GM18520 (cell line): ENCODE results near the gene CFAP410.
"Not testable (repeated sequence)": the region's sequence is repeated elsewhere in the genome, so short reads cannot be mapped to it uniquely, and the experiment has no call there.

Experiments
- ATAC-seq: cut with Tn5 transposase; IDR thresholded peaks from one replicate; pipeline ENCODE4 v1.9.1; 2021; ENCODE audit not compliant: unreplicated experiment

Gene CFAP410

DNA sequence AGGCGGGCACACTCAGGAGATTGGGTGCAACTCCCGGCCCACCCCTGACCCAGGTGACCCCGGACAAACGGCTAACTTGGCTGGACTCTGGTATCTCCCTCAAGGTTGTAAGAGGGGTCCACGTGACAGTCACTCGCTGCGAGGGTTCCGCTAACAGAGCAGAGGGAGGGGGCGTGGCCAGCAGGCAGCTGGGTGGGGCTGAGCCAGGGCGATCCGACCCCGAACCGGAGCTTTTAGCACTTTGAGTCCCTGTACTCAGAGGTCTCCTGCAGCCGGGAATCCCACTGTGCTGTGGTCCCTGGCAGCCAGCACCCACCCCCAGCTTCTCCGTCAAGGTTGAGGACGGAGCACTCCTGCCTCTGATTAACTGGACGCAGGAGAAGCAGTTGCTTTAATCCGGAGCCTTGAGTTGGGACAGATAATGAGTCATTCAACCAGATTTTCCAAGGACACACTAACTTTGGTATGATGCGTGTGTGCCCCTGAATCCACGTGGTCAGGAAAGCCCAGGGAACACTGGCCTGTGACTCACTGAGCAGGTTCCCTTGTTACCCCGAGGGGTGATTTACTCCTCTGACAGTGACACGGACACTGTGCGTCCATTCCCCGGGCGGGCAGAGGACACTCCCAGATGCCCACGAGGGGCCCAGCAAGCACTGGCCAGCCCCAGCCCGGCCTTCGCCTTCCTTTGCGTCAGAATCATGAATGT lies 31.0 kb upstream of the CFAP410 start:
- ATAC-seq, result no peak

DNA sequence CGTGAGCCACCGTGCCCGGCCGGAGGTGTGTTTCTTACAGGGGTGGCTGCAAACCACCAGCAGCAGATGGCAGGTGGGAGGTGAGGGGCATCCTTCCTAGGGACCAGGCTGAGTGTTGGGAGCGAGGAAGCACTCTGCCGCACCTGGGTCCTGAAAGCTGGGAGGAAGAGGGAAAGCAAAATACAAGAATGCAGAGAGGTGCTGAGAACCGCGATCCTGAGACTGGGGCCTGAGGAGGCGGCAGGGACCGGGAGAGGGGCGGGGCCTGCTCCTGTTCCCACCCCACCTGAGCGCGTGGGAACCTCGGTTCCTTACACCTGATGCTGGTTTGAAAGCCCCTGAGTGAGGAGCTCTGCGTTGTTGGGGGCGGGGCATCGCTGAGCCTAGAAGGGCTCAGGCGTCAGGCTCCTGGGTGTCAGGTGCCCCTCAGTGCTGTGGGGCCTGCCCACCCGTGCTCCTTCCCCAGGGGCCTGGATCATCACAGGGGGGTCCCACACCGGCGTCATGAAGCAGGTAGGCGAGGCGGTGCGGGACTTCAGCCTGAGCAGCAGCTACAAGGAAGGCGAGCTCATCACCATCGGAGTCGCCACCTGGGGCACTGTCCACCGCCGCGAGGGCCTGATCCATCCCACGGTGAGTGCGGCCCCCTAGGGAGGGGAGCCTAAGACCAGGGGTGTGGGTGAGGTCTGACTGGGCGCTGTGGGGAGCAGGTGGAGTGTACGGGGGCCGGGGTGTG lies 29.7 kb upstream of the CFAP410 start:
- no peak for ATAC-seq

DNA sequence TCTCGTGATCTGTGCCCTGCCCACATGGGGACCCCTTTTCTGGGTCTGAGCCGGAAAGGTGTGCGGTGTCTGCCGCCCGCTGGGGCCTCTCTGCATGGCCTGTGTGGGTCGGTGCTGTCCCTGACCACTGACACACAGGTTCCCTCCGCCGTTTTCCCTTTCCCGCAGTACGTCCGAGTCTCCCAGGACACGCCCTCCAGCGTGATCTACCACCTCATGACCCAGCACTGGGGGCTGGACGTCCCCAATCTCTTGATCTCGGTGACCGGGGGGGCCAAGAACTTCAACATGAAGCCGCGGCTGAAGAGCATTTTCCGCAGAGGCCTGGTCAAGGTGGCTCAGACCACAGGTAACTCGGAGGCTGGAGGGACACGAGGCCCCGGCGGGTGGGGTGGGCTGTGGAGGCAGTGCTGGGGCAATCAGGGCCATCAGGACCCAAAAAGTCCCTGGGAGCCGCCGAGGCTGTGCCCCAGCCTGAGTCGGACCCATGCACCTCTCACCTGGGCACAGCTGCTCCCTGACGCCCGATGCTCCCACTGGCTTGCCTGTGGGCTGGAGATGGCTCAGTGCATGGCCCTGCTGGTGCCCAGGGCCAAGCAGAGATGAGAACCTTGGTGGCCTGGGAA lies 27.5 kb upstream of the CFAP410 start:
- ATAC-seq, result no peak

DNA sequence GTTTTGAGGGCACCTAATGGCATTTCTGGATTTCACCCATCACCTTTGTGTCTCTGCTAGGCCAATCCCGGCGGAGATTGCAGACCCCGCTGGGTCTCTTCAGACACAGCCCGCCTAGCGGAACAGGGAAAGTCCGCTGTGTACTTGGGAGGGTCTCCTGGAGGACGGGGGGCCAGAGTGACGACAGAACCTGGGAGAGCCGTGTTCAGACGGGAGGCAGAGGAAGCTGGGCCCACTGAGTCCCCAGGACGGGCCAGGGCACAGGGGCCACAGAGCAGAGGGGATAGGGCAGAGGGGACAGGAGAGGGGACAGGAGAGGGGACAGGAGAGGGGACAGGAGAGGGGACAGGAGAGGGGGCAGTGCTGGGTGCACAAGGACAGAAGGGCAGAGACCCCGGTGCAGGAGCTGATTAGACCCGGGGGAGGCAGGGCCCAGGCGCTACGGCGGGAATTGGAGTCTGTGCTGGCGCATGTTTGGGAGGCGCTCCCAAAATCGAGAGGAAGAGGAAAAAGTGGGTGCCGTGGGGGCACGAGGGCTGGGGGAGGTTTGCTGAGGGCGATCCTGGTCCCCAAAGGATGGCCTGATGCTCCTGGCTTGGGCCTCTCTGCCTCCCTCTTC lies 26.9 kb upstream of the CFAP410 start:
- no peak for ATAC-seq

DNA sequence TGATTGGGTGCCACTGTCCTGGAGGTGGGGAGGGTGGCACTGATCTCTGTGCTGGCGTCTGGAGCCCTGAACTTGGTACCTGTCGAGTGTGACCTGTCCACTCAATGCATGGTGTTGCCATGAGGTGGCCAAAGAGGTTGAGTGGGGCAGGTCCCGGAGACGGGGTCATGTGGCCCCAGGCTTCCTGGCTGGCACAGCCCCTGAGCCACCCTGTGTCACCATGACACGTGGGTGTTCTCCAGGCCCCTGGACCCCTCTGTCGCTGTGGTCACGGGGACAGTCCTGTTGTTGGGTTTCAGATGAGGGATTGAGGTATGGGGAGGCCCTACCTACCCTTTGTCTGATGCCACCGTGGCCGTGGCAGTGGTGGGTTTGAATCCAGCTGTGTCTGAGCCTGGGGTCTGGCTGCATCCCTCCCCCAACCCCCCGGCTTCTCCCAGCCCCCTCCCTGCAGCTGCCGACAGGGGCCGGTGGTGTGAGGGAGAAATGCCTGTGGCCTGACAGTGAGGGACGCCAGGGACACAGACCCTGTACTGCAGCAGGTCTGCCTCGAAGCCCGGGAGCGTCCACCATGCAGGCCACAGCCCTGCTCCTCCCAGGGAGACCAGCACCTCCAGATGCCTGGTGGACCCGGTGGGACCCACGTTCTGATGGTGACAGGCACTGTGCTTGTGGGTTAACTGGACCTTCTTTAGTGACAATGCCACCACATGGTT lies 26.2 kb upstream of the CFAP410 start:
- no peak for ATAC-seq

DNA sequence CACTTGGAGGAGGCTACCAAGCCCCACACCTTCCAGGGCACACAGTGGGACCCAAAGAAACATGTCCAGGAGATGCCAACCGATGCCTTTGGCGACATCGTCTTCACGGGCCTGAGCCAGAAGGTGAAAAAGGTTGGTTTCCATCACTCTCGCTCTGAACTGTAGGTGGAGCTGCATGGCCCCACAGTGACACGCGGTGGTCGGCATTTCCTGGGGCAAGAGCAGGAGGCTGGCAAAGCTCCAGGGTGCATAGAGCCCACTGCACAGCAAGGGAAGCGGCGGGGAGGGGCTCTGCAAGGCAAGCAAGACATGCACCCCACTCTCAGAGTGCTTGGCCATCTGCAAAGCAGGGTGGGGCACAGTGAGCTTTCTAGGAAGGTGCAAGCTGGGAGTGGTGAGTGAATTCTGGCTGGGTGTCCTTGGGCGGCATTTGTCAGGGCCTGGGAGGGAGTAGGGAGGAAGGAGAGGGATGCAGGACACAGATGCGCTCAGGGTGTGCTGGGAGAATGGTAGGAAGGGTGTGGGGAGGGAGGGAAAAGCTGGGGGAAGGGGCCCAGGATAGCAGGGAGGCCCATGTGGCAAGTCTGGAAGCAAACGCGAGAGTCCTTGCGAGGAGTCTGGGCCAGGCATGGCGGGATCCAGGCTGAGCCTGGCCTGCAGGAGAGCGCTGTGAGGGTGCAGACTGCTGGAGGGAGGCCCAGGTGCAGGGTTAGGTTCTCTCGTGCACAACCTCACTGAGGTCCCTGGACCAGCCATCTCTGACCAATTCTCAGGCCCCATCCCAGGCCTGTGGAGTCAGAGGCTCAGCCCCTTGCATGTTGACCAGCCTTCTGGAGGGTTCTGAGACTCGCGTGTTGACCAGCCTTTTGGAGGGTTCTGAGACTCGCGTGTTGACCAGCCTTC lies 25.2 kb upstream of the CFAP410 start:
- no peak for ATAC-seq

DNA sequence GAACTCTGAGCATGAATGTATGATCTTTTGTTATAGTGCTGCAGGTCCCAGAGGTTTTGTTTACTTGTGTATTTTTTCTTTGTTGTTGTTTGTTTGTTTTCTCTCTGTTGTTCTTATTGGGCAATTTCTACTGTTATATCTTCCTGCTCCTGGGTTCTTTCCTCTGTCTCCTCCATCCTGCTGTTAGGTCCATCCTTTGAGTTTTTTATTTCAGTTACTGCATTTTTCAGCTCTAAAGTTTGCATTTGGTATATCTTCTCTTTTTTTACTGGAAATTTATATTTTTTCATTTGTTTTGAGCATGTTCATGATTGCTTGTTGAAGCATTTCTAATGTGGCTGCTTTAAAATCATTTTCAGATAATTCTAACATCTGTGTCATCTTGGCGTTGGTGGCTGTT lies 24.1 kb upstream of the CFAP410 start:
- no peak for ATAC-seq

DNA sequence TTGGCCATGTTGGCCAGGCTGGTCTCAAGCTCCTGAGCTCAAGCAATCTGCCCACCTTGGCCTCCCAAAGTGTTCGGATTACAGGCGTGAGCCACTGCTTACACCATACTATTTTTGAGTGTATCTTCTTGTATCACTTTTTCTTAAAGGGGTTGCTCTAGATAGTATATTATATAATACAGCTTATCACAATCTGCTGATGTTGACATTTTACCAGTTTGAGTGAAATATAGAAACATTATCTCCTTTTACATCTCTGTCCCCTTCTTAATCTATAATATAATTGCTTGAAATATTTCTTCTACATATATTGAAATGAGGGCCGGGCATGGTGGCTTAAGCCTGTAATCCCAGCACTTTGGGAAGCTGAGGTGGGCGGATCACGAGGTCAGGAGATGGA lies 22.7 kb upstream of the CFAP410 start:
- ATAC-seq, result not testable (repeated sequence)

DNA sequence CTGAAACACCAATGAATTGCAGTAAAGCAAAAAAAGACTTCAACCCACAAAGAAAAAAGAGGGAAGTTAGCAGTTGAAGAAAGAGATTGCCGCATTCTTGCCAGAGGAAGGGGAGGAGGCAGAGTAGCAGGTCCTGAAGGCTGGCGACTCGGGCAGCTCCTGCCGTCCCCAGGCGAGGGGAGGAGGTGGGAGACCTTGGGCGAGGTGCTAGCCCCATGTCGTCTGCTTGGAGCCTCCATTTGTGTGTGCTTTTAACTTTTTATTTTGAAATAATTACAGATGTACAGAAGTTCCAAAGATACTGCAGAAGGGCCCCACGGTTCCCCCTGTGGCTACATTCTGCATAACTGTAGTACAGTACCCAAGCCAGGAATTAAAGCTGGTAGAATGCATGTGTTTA lies 21.0 kb upstream of the CFAP410 start:
- ATAC-seq, result no peak

DNA sequence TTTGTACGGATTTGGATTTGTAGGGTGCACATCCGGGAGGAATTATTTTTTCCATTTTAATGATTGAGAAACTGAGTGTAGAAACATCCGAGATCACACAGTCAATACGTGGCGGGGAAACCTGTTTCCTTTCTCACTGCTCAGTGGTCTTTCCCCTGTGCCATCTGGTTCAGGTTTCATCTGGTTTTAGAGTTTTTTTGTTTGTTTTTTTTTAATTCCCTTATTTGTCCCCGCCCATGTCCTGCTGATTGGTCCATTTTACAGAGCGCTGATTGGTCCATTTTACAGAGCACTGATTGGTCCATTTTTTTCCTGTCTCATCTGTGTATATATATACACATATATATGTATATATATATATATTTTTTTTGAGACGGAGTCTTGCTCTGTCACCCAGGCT lies 20.2 kb upstream of the CFAP410 start:
- ATAC-seq, result no peak

DNA sequence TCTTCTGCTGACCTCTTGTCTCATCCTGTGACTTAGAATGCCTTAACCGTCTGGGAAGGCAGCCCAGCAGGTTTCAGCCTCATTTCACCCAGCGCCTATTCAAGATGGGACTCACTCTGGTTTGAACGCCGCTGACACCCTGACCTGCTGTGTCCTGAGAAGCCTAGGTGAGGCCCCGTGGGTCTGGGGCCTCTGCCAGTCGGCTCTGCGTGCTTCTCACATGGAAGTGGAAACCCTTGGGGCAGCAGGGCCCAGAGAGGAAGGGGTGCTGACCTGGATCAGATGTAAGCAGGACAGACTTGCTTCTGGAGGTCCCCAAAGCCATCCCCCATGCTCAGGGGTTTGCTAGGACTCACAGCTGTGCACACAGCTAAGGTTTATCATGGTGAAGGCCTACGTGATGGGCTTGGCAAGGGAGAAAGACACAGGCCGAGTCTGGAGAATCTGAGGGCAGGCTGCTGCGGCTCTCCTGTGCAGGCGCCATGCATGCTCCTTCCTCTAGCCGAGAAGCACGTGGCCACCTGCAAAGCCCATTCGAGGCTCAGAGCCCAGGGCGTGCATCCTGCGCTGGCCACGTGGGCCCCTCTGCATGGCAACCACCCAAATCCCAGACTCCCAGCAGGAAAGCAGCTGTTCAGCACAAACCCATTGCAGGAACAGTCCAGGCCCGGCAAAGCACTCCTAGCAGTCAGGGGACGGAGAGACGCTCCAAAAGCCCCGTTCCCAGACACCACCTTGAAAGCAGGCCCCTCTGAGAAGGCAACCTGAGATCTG lies 18.1 kb upstream of the CFAP410 start:
- no peak for ATAC-seq

DNA sequence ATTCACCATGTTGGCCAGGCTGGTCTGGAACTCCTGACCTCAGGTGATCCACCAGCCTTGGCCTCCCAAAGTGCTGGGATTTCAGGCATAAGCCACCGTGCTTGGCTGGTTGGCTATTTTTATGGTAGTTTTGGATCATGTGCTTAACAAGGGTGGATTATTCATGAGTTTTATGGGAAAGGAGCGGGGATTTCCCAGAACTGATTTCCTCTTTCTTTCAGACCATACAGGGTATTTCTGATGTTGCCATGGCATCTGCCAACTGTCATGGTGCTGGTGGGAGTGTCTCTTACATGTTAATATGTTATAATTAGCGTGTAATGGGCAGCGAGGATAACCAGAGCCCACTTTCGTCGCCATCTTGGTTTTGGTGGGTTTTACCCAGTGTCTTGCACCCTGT lies 17.4 kb upstream of the CFAP410 start:
- no peak for ATAC-seq

DNA sequence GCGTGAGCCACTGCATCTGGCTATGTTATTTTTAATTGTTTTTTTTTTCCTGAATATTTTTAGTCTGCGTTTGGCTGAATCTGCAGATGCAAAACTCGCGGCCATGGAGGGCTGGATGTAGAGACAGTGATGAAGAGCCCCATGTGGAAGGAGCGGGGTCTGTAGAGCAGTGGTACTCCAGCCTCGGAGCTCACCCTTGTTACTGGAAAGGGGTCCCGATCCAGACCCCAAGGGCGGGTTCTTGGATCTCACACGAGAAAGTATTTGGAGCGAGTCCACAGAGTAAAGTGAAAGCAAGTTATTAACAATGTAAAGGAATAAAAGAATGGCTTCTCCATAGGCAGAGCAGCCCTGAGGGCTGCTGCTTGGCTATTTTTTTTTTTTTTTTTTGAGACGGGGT lies 17.0 kb upstream of the CFAP410 start:
- ATAC-seq, result no peak

DNA sequence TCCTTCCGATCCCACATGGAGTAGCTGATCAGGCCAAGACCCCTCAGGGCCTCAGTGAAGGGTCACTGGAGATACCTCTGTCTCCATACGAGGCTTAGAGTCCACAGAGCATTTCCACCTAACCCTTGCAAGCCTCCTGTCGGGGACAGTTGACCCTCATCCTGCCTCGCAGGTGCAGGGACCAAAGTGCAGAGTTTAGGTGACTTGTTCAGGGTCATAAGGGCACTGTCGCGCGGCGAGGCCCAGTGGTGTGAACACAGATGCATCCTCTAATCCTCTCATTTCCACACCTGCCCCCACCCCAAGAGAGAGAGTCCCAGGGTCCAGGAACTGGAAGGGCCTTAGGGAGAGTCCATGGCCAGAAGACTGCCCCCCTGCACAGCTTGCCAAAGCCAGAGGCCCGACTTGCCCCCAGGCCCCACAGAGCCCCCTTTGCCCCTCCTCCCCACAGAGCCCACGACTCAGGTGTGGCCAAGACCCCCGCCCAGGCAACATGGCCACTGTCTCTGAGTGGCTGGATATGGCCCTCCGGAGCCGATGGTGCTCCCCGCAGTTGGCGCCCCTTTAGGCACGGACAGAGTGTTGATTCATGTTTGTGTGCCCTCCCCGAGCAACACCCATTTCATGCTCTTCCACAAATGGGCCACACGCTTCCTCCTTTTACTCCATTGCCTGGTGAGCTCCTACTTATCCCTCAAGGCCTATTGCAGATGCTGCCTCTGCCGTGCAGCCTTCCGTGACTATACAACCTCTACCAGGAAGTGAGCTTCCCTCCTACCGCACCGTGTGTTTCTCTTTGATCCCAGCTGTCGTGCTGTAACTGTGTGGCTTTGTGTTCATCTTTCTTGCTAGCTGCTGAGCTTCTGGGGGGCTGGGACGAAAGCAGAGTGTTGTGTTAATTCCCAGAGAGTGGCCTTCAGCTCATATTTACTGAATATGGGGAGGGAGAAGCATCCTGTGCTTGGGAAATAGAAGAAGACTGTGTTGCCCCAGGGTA lies 15.9 kb upstream of the CFAP410 start:
- ATAC-seq, result no peak

DNA sequence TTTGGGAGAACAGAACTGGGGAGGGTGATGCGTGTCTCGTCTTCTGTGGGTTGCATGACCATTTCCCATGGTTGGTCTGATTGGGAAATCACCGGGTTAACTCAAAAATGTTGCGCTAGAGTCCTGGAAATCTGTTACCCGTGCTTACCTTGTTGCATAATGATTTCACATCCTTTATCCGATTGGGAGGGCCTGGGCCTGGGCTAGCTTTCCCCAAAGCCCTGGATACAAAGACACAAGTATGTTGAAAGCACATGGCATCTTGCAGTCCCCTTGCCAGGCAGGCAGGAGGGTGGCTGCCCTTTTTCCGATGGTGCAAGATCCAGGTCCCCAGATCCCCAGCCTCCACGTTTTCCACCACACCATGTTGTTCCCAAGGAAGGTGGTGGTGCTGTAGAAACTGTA lies 14.8 kb upstream of the CFAP410 start:
- ATAC-seq, result no peak

DNA sequence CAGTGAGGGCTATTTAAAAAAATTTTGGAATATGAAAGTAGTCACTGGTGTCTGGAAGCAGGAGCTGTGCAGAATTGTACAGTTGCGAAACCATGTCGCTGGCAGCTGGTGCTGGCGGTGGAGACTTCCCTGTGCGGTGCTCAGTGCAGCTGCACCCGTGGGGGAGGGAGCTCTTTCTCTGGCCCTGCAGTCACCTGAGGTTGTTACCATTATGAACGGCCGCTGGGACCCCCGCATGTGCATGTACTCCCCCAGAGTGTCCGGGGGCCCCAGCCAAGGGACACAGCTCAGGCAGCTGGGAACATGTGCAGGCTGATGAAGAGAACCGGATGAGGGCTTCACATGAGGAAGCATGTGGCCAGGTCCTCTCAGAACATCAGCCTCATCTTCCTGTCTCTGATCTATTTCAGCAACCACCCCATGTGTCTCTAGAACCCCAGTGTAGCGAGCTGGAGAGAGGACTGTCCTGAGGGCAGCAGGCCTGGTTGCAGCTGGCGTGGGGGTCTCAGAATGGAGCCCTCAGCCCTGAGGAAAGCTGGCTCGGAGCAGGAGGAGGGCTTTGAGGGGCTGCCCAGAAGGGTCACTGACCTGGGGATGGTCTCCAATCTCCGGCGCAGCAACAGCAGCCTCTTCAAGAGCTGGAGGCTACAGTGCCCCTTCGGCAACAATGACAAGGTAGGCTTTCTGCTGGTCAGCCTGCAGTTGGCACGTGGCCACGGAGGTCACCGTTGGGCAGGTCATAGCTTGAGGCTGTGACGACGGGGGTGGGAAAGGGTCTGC lies 14.2 kb upstream of the CFAP410 start, which contains the start of gene TRPM2:
TRPM2 (plus strand) TSS at position 431 of the 780 bp plus-strand sequence; CDS start at position 511, 80 bp downstream.
- no peak for ATAC-seq

DNA sequence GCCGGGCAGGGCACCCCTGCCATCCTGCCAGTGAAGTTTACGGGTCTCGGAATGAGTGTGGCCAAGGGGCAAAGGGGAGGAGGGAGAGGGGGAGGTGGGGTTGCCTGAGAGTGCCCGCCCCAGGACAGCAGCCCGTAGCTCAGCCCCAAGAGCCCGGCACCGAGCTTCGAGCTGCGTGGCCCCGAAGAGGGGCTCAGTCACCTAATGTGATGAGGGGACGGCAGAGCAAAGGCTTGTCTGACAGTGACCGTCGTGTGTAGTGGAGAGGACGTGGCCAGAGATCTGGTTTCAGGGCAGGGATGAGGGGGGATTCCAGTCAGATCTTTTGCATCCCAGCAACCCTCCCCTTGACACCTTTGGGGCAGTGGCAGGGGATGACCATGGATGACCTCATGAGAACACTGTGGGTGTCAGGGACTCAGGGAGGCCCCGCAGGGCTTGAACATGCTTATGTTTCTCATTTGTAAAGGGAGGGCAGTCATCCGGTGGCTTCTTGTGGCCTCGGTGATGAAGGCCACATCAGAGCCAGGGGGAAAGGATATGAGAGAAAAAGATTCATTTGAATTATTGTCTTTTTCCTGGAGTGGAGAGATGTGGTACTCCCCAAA lies 13.2 kb upstream of the CFAP410 start:
- no peak for ATAC-seq
